GM21529 (cell line): ENCODE measurements around the gene ZNF521.

Source experiments
- ATAC-seq: cut with Tn5 transposase; IDR thresholded peaks from one replicate; pipeline ENCODE4 v1.9.1; 2021; ENCODE audit not compliant: unreplicated experiment

ZNF521 gene

DNA sequence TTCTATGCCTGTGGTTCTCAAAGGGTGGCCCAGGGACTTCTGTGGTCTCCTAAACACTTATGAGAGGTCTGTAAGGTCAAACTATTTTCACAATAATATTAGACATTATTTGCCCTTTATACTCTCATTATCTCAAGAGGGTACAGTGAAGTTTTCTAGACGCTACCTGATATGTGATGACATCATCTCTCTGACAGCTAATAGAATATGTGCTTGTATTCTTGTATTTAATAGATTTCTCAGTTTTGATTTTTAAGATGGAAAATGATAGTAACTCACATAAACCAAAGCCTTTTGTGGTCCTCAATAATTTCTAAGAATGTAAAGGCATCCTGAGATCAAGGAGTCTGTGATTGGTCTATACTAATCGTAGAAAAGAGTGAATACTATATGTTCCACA is 265.1 kb downstream of the ZNF521 start:
- ATAC-seq, result no peak

- ATAC-seq, result no peak
These were observed 271.0 kb downstream of the ZNF521 start for GRCh38 chr18:25081001-25081400.

DNA sequence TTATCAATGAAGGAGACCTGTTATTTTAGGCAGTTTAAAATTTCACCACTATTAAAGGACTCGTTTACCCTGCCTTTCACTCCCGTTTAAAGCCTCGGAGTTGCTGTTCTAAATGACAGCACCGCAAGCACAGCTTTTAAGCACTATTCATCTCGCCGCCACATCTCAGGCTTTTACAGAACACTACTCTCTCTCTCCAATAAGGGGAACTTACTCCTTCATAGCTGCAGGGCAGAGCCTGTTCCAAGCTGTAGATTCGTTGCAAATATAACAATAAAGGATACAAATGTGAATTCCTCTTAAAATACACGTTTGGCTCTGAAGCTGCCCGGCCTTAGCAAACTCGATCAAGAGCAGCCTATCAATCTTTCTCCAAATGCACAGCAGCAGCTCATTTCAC is 271.8 kb downstream of the ZNF521 start:
- ATAC-seq, result no peak

- ATAC-seq, result no peak
These were observed 273.8 kb downstream of the ZNF521 start for GRCh38 chr18:25077944-25078723.

GRCh38 chr18:25077038-25077943 is 274.7 kb downstream of the ZNF521 start:
- no peak for ATAC-seq

GRCh38 chr18:25075783-25076182 is 276.2 kb downstream of the ZNF521 start:
- no peak for ATAC-seq

- ATAC-seq, result no peak
These were observed 276.6 kb downstream of the ZNF521 start for GRCh38 chr18:25075331-25075730.

DNA sequence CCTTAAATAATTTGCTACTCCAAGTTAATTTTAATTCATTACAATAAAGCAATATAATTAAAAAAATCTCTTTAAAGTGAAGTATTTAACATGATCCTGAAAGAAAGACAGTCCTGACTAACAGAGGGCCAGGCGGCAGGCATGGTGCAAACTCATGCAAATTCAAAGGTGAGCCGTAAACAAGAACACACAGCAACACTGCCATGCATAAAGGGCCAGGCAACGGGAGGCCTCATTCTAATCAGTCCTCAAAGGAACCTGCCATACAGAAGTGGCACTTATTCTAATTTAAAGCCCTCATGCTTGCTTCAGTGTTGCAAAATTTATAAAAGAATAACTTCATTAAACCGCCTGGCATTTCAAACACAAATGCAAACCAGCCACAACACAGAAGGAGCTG is 277.0 kb downstream of the ZNF521 start:
- no peak for ATAC-seq

- ATAC-seq, result no peak
These were observed 279.8 kb downstream of the ZNF521 start for GRCh38 chr18:25072205-25072604.

GRCh38 chr18:25067275-25068025 is 284.5 kb downstream of the ZNF521 start:
- ATAC-seq, result no peak

DNA sequence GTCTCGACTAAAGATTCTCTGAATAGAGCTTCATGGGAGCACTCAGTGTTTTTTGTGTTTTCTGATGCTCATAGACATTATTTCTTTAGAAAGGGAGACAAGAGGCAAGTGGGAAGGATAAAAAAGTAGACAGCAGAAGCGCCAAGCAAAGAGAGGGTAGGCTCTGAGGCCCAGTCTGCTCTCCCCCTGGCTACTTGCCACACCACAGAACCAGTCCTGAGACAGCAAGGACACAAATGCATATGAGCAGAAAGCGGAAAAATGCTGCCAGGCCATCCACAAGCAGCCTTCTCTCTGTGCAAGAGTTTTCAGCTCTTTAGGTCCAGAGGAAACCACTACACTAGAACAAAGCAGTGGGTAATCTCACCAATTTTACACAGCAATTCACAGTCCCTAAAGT is 285.4 kb downstream of the ZNF521 start:
- ATAC-seq, result no peak

GRCh38 chr18:25062720-25063119 is 289.2 kb downstream of the ZNF521 start:
- ATAC-seq, result no peak

- no peak for ATAC-seq
These were observed 290.6 kb downstream of the ZNF521 start for GRCh38 chr18:25061395-25061794.

GRCh38 chr18:25058521-25058920 is 293.4 kb downstream of the ZNF521 start:
- ATAC-seq, result no peak

- ATAC-seq, result no peak
These were observed 294.4 kb downstream of the ZNF521 start for GRCh38 chr18:25057491-25058050.

- ATAC-seq, result no peak
These were observed 295.5 kb downstream of the ZNF521 start for GRCh38 chr18:25056429-25056828.

GRCh38 chr18:25055076-25055475 is 296.9 kb downstream of the ZNF521 start:
- no peak for ATAC-seq

- no peak for ATAC-seq
These were observed 298.5 kb downstream of the ZNF521 start for GRCh38 chr18:25053466-25053865.

DNA sequence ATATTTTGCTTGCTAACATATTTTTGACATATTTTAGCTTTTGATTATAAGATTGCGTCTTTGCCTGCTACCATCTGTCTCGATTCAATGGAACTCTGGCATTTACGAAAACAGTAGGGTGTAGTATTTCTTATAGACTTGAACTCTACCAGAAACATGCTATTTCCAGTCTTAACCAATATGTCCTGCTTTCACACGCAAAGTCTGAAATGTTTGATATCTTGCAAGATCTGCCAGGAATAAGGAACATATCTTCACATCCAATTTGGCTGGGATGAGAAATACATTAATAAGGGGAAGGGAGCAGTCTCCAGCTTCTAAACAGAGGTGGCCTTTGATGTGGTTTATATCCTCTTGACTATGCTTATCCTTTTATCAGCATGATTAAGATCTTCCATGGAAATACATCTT is 299.4 kb downstream of the ZNF521 start:
- ATAC-seq, result no peak

DNA sequence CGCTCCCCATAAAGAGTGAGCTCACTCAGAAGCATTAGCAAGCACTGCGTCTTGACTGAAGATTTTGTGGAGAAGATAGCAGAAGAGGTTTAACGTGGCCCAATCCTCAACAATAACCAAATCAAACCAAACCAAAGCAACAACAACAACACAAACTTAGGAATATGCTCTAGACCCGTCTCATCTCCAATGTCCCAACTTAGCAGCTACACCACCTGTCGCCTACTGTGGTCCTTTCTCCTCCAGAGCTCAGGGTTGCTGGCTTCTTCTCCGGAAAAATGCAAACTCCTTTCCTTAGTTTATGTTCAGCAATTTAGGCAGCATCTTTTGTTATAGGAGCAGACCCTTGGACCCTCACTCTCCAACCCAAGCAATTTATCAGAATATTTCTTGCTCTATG is 301.4 kb downstream of the ZNF521 start:
- ATAC-seq, result no peak

DNA sequence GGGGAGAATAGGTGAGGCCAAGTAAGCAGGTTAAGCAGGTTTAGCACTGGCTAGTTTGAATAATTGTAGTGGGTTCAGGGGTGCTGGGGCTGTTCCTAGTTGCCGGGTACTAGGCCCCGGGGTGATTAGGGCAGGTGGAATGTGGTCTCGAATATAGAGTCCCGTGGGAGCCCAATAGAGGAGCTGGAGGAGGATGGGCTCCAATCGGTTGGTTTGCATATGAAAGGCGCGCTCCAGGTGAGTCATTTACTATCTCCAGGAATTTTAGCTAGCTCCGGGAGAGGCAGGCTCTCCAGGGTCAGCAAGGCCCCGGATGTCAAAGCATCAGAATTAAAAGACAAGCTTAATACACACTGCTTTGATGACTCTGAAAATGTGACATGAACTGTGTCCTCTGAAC is 304.0 kb downstream of the ZNF521 start:
- no peak for ATAC-seq
